H1 (cell line): Measurements from ENCODE around the gene AFAP1L2. TPM values are rescaled to one million over a fixed set of nuclear protein-coding genes. Genes with fewer than 3 reads are reported as not detected.

Source experiments
- CTCF ChIA-PET: fragments of 300-600 bp; sonication (Branson Sonifier 250); formaldehyde crosslinking; loops from one replicate; lab custom pipeline; 2021; ENCODE audit not compliant: partially characterized antibody; lab: Charles Lee
- POLR2A ChIA-PET: fragments of 300-600 bp; sonication (Branson Sonifier 250); formaldehyde crosslinking; loops from one replicate; lab custom pipeline; 2021; ENCODE audit warnings: inconsistent platforms; ENCODE audit not compliant: partially characterized antibody; lab: Charles Lee
- DNase-seq, 2 experiments: peaks; one replicate each; pipeline versions ENCODE4 v3.0.0 to v3.0.0-alpha.2; 2010 to 2022; ENCODE audit warnings: low spot score in 2 of 2, low read depth in 1 of 2, mixed read lengths in 1 of 2
- FAIRE-seq: peaks from 2 replicates; lab custom pipeline; 2011; peaks lifted over from hg19 to GRCh38; lab: Jason Lieb, UNC
- H2AFZ ChIP-seq: 2 replicates; pipeline ENCODE4 v1.8.1; 2012; ENCODE audit warnings: low read length, inconsistent platforms
- H2AK5ac ChIP-seq: 2 replicates; pipeline ENCODE4 v1.6.1; 2013; ENCODE audit warnings: low read depth, low read length
- H2BK120ac ChIP-seq: replicated peaks from 2 replicates; pipeline ENCODE3; 2013; ENCODE audit warnings: low read depth, low read length, inconsistent platforms
- H2BK12ac ChIP-seq: 2 replicates; pipeline ENCODE4 v1.6.1; 2013; ENCODE audit warnings: low read depth, low read length
- H2BK15ac ChIP-seq: 2 replicates; pipeline ENCODE4 v1.6.1; 2013; ENCODE audit warnings: low read length
- H2BK20ac ChIP-seq: 2 replicates; pipeline ENCODE4 v1.6.1; 2013; ENCODE audit warnings: low read length
- H2BK5ac ChIP-seq: 2 replicates; pipeline ENCODE4 v1.6.1; 2013; ENCODE audit warnings: low read depth, low read length
- H3K14ac ChIP-seq: 2 replicates; pipeline ENCODE4 v1.6.1; 2013; ENCODE audit warnings: inconsistent platforms; ENCODE audit not compliant: insufficient read length
- H3K18ac ChIP-seq: 2 replicates; pipeline ENCODE4 v1.6.1; 2013; ENCODE audit warnings: low read length; ENCODE audit errors: extremely low read depth
- H3K23ac ChIP-seq: 2 replicates; pipeline ENCODE4 v1.6.1; 2013; ENCODE audit warnings: inconsistent platforms; ENCODE audit not compliant: insufficient read length
- H3K23me2 ChIP-seq: 2 replicates; pipeline ENCODE4 v1.6.1; 2013; ENCODE audit warnings: low read depth, low read length
- H3K27ac ChIP-seq: 2 replicates; pipeline ENCODE4 v1.6.1; 2011; ENCODE audit warnings: low read depth, low read length, inconsistent platforms
- H3K27me3 ChIP-seq, 4 experiments: replicated peaks in 1 of 4; 1 replicate in 1 of 4; 2 replicates in 3 of 4; pipeline versions ENCODE4 v1.6.1 to v1.8.1; 2011 to 2013; ENCODE audit warnings: low read length in 3 of 4, mild to moderate bottlenecking in 3 of 4, inconsistent platforms in 2 of 4, mixed read lengths in 2 of 4, moderate library complexity in 1 of 4; ENCODE audit not compliant: control insufficient read depth in 3 of 4, insufficient read depth in 3 of 4; ENCODE audit errors: extremely low read depth in 1 of 4
- H3K36me3 ChIP-seq, 4 experiments: 2 replicates each; pipeline versions ENCODE4 v1.6.1 to v1.8.1; 2011 to 2013; ENCODE audit warnings: mild to moderate bottlenecking in 4 of 4, low read length in 3 of 4, moderate library complexity in 2 of 4, control low read depth in 1 of 4, inconsistent platforms in 1 of 4; ENCODE audit not compliant: insufficient read depth in 4 of 4, control insufficient read depth in 2 of 4
- H3K4ac ChIP-seq: replicated peaks from 2 replicates; pipeline ENCODE3; 2013; ENCODE audit warnings: low read length, low read depth, mixed read lengths, inconsistent platforms; ENCODE audit not compliant: insufficient read length
- H3K4me1 ChIP-seq, 4 experiments: replicated peaks in 1 of 4; 1 replicate in 1 of 4; 2 replicates in 3 of 4; pipeline versions ENCODE4 v1.6.1 to v1.8.1; 2011 to 2013; ENCODE audit warnings: low read length in 3 of 4, inconsistent platforms in 2 of 4, mixed read lengths in 1 of 4; ENCODE audit not compliant: insufficient read depth in 4 of 4, control insufficient read depth in 3 of 4
- H3K4me2 ChIP-seq, 2 experiments: 2 replicates each; pipeline versions ENCODE4 v1.6.1 to v1.8.1; 2011 to 2013; ENCODE audit warnings: low read depth in 2 of 2, low read length in 2 of 2, control low read depth in 1 of 2, inconsistent platforms in 1 of 2, mild to moderate bottlenecking in 1 of 2; ENCODE audit not compliant: insufficient read depth in 1 of 2
- H3K4me3 ChIP-seq, 4 experiments: fragments of 200-600, 300-600 bp in 1 of 4; sonication (generic), shearing (Covaris generic), sonication (Bioruptor Twin) in 1 of 4; 2 replicates each; pipeline versions ENCODE4 v1.5.1 to v1.8.1; 2011 to 2016; ENCODE audit warnings: low read length in 4 of 4, low read depth in 3 of 4, control low read depth in 2 of 4, inconsistent platforms in 2 of 4, mild to moderate bottlenecking in 2 of 4, mixed read lengths in 1 of 4, moderate library complexity in 1 of 4; ENCODE audit not compliant: insufficient read depth in 2 of 4; ENCODE audit errors: extremely low read depth in 1 of 4
- H3K56ac ChIP-seq: replicated peaks from 2 replicates; pipeline ENCODE3; 2013; ENCODE audit warnings: low read depth, mild to moderate bottlenecking, mixed read lengths, low read length, inconsistent platforms; ENCODE audit not compliant: insufficient read length
- H3K79me1 ChIP-seq: 2 replicates; pipeline ENCODE4 v1.6.1; 2013; ENCODE audit warnings: low read depth, low read length, control low read depth
- H3K79me2 ChIP-seq, 2 experiments: 2 replicates each; pipeline versions ENCODE4 v1.6.1 to v1.8.1; 2012 to 2013; ENCODE audit warnings: low read length in 2 of 2, mild to moderate bottlenecking in 2 of 2, inconsistent platforms in 1 of 2; ENCODE audit not compliant: insufficient read depth in 2 of 2, control insufficient read depth in 1 of 2
- H3K9ac ChIP-seq, 4 experiments: replicated peaks in 1 of 4; 1 replicate in 1 of 4; 2 replicates in 3 of 4; pipeline versions ENCODE4 v1.6.1 to v1.8.1; 2011 to 2013; ENCODE audit warnings: low read depth in 3 of 4, low read length in 3 of 4, control low read depth in 2 of 4, mild to moderate bottlenecking in 2 of 4, moderate library complexity in 2 of 4, inconsistent platforms in 1 of 4; ENCODE audit errors: extremely low read depth in 1 of 4
- H3K9me3 ChIP-seq, 2 experiments: 2 replicates each; pipeline versions ENCODE4 v1.6.1 to v1.8.1; 2012 to 2013; ENCODE audit warnings: mild to moderate bottlenecking in 2 of 2, moderate library complexity in 2 of 2, control low read depth in 1 of 2, inconsistent platforms in 1 of 2, low read depth in 1 of 2, low read length in 1 of 2, mixed read lengths in 1 of 2; ENCODE audit not compliant: insufficient read depth in 2 of 2
- H4K20me1 ChIP-seq, 2 experiments: replicated peaks in 1 of 2; 2 replicates each; pipeline versions ENCODE3 to v1.8.1; 2011 to 2013; ENCODE audit warnings: inconsistent platforms in 2 of 2, low read length in 2 of 2, mild to moderate bottlenecking in 1 of 2; ENCODE audit not compliant: insufficient read depth in 2 of 2, control insufficient read depth in 1 of 2
- H4K5ac ChIP-seq: 2 replicates; pipeline ENCODE4 v1.6.1; 2013; ENCODE audit warnings: low read length, low read depth, mixed read lengths, inconsistent platforms; ENCODE audit not compliant: insufficient read length
- H4K8ac ChIP-seq: 2 replicates; pipeline ENCODE4 v1.8.0; 2013; ENCODE audit warnings: mild to moderate bottlenecking, moderate library complexity, low read length, inconsistent platforms; ENCODE audit not compliant: insufficient read depth; ENCODE audit errors: extremely low read depth
- H4K91ac ChIP-seq: replicated peaks from 2 replicates; pipeline ENCODE3; 2013; ENCODE audit warnings: low read length, mixed read lengths, inconsistent platforms; ENCODE audit not compliant: insufficient read length
- ATF2 ChIP-seq: IDR thresholded peaks from 2 replicates; pipeline ENCODE4 v1.6.1; 2012; ENCODE audit warnings: low read length, inconsistent platforms
- CHD1 ChIP-seq: IDR thresholded peaks from 2 replicates; pipeline ENCODE4 v1.6.1; 2012; ENCODE audit warnings: low read depth, low read length, improper control_type of control experiment
- CREB1 ChIP-seq: IDR thresholded peaks from 2 replicates; pipeline ENCODE4 v1.6.1; 2012; ENCODE audit warnings: inconsistent platforms
- GTF2F1 ChIP-seq: IDR thresholded peaks from 2 replicates; pipeline ENCODE4 v1.6.1; 2012; ENCODE audit warnings: low read depth, low read length, improper control_type of control experiment, borderline replicate concordance
- HDAC6 ChIP-seq: IDR thresholded peaks from one replicate; pipeline ENCODE4 v1.7.1; 2012; ENCODE audit warnings: low read depth, mild to moderate bottlenecking, inconsistent platforms, low read length, moderate library complexity
- JUND ChIP-seq: IDR thresholded peaks from 2 replicates; pipeline ENCODE4 v1.6.1; 2011; ENCODE audit warnings: mild to moderate bottlenecking, improper control_type of control experiment, low read length
- RFX5 ChIP-seq: IDR thresholded peaks from 2 replicates; pipeline ENCODE4 v1.6.1; 2011; ENCODE audit warnings: low read depth, low read length, improper control_type of control experiment, borderline replicate concordance
- SAP30 ChIP-seq: fragments of 300-600 bp; sonication (generic); IDR thresholded peaks from 2 replicates; pipeline ENCODE4 v1.7.1; 2012; ENCODE audit warnings: low read length, moderate library complexity, mild to moderate bottlenecking, inconsistent platforms; ENCODE audit not compliant: insufficient read depth, insufficient replicate concordance
- TCF12 ChIP-seq: IDR thresholded peaks from 2 replicates; pipeline ENCODE4 v1.6.1; 2011; ENCODE audit warnings: low read depth, mild to moderate bottlenecking, low read length
- WGBS, 2 experiments: shearing (Covaris generic) in 1 of 2; methylation state at CpG; one replicate each; pipeline versions ENCODE4 v1.1.6 to v1.1.7; 2013 to 2015; ENCODE audit warnings: low lambda C conversion rate in 2 of 2, mixed read lengths in 2 of 2, inconsistent platforms in 1 of 2, low coverage in 1 of 2, missing lambda C conversion rate in 1 of 2; ENCODE audit not compliant: insufficient replicate concordance in 2 of 2, insufficient coverage in 1 of 2, insufficient read length in 1 of 2; ENCODE audit errors: extremely low coverage in 1 of 2, missing lambda C conversion rate in 1 of 2; 5-methylcytosine and 5-hydroxymethylcytosine counted together
- polyA plus RNA-seq, 7 experiments: library from polyadenylated mRNA; depleted of rRNA in 3 of 7; stranded (reverse) in 5 of 7; unstranded in 2 of 7; fragments of >200 nt in 5 of 7; fragments of 200-250 nt in 2 of 7; gene quantifications; 1 replicate in 5 of 7; 2 replicates in 1 of 7; 4 replicates in 1 of 7; pipeline versions ENCODE4 v1.2.1 to v1.2.3, GENCODE V29; 2011 to 2013; ENCODE audit warnings: missing spikeins in 2 of 7, mixed read lengths in 2 of 7
- total RNA-seq: library from RNA; stranded (reverse); fragmentation: NEBNext Ultra II Directional; extraction: Animal tissue kit (Norgen Biotek cat#: 25700); gene quantifications from 2 replicates; pipeline ENCODE4 v1.2.1, GENCODE V29; 2021
- TF ChIP-seq, protein P1 (sequence below): IDR thresholded peaks from 2 replicates; pipeline ENCODE4 v1.6.1; 2012; ENCODE audit warnings: inconsistent platforms

Gene AFAP1L2
- total and polyA plus RNA-seq, 2 of the 8 experiments (the other 6 are each of a cell fraction or from before 2014, with no cell fraction given), result 3.9 to 6.4 TPM

DNA sequence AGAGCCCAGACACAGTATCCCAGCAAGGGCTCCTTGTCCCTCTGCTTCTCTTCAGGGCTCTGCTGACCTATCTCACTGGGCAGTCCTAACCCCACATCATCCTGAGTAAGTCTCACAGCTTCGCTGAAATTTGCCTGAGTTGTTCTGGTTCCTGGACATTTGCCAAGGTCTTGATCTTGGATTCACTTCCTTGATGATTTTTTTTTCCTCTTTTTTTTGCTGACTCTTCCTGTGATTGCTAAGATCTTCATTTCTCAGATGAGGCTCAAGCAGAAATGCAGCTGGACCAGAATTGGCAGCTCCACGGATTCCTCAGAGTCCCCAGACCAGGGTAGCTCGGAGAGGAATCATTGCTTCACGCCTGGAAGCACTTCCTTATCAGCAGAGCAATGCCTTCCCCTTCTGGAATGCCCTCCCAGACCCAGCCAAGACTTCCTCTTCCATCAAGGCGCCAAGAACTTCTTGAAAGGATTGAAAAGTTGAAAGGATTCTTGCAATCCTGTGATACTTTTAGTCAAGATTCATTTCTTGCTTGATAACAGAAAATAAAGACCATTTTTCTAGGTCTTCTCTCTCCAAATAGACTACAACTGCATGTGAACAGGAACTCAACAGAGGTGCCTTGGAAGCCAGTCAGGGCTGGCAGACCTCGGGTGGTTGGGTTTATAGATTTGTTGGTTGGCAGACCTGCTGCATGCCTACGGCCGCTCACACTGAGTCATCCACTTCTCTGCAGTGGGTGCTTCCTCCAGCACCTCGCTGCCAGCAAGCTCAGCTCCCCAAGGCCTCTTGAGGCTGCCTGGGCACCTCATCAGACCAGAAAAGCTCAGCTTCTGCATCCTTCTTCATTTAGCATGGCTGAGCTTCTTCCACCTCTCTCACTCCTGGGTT, 8.8 kb upstream of the AFAP1L2 start:
- H4K8ac ChIP-seq, result peak overlapping the region; percentile 18; the same call in 1 of the 2 replicates
- H3K9ac ChIP-seq, result no peak overlapping the region
- H3K79me2 ChIP-seq, result no peaks in the 10 kb centered on the region
- H3K79me1 ChIP-seq, result no peaks in the 10 kb centered on the region
- H3K27me3 ChIP-seq, result peaks cover 0 to 1% (median 0%) of the 10 kb centered on the region in 4 experiments; a peak in 4 of 7 replicates
- H4K5ac ChIP-seq, result no peak overlapping the region
- no peak overlapping the region for H3K56ac ChIP-seq
- H3K4me3 ChIP-seq, result no peak overlapping the region
- no peak overlapping the region for H3K27ac ChIP-seq
- no peak for DNase-seq
- no peak overlapping the region for H2BK20ac ChIP-seq
- CTCF ChIA-PET, result interaction anchor here (0.6 to 1.6 kb wide), 4 partner anchors 10 to 123 kb away, joined by 3 to 5 read pairs (median 5); no protein-coding TSS in a partner anchor
- no peak overlapping the region for H3K23ac ChIP-seq
- H3K9me3 ChIP-seq, result no peaks in the 10 kb centered on the region
- no peak overlapping the region for H3K18ac ChIP-seq
- no peak overlapping the region for H3K4ac ChIP-seq
- H2AFZ ChIP-seq, result no peak overlapping the region
- no peak overlapping the region for H2BK5ac ChIP-seq
- no peak overlapping the region for H2BK12ac ChIP-seq
- H3K14ac ChIP-seq, result no peak overlapping the region
- H2AK5ac ChIP-seq, result no peak overlapping the region
- no peaks in the 10 kb centered on the region for H3K23me2 ChIP-seq
- no peaks in the 10 kb centered on the region for H3K36me3 ChIP-seq
- POLR2A ChIA-PET, result no interaction called here
- H3K4me1 ChIP-seq, result peaks cover 0 to 4% (median 3%) of the 10 kb centered on the region in 4 experiments; a peak in 3 of 7 replicates
- 90% methylated on average over 9 of the region's 9 CpGs; no CpG with 5 or more reads in 1 of the 2 experiments for WGBS, 2 experiments
- no peak for FAIRE-seq
- no peaks in the 10 kb centered on the region for H4K20me1 ChIP-seq
- H2BK120ac ChIP-seq, result no peak overlapping the region
- no peak overlapping the region for H4K91ac ChIP-seq
- no peak overlapping the region for H3K4me2 ChIP-seq
- H2BK15ac ChIP-seq, result no peak overlapping the region
- no peak for TF ChIP-seq GTF2F1
- no peak for TF ChIP-seq HDAC6
- TF ChIP-seq ATF2, result no peak
- TF ChIP-seq, protein P1, sequence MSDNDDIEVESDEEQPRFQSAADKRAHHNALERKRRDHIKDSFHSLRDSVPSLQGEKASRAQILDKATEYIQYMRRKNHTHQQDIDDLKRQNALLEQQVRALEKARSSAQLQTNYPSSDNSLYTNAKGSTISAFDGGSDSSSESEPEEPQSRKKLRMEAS, result no peak
- TF ChIP-seq SAP30, result no peak
- TF ChIP-seq TCF12, result no peak
- no peak for TF ChIP-seq CHD1
- no peak for TF ChIP-seq CREB1
- no peak for TF ChIP-seq JUND
- TF ChIP-seq RFX5, result no peak
